Measurements from ENCODE around the gene MYH8. TPM values are rescaled to one million over a fixed set of nuclear protein-coding genes. Genes with fewer than 3 reads are reported as not detected.

MYH8 gene
- total and polyA plus RNA-seq, 2 experiments from 2014 or later: not detected

DNA sequence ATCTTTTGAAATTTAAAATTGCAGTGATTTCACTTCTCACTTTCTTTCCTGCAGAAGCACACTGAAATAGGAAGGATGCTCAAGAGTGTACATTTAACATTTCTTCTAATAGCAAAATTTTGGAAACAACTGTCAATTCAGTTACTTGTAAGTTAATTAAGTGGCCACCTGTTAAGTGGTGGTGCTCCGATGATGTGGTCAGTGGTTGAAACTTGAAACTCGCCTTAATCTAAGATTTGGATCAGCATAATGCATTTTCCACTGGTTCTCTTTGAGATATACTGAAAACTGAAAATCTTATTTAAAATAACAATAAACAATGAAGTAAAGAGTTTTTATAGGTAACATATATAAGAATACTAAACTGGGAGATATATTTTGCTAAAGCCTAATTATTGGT, 7.0 kb upstream of the MYH8 start:
- Histone ChIP-seq H3K27ac (no peak overlapping the region), H3K4me1 (ENCODE audit: low read depth) (no peaks in the 10 kb centered on the region), H3K27me3 (no peaks in the 10 kb centered on the region), H3K9me3 (ENCODE audit: low read depth) (no peaks in the 10 kb centered on the region), H3K4me3 (no peak overlapping the region), H3K36me3 (no peaks in the 10 kb centered on the region)
- DNase-seq (ENCODE audit: low read depth in 1 of 2, low spot score in 1 of 2): no peak
- TF ChIP-seq, protein P1, sequence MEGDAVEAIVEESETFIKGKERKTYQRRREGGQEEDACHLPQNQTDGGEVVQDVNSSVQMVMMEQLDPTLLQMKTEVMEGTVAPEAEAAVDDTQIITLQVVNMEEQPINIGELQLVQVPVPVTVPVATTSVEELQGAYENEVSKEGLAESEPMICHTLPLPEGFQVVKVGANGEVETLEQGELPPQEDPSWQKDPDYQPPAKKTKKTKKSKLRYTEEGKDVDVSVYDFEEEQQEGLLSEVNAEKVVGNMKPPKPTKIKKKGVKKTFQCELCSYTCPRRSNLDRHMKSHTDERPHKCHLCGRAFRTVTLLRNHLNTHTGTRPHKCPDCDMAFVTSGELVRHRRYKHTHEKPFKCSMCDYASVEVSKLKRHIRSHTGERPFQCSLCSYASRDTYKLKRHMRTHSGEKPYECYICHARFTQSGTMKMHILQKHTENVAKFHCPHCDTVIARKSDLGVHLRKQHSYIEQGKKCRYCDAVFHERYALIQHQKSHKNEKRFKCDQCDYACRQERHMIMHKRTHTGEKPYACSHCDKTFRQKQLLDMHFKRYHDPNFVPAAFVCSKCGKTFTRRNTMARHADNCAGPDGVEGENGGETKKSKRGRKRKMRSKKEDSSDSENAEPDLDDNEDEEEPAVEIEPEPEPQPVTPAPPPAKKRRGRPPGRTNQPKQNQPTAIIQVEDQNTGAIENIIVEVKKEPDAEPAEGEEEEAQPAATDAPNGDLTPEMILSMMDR (IDR thresholded peaks at IDR 0.05; ENCODE audit: low read depth, low read length): no peak

DNA sequence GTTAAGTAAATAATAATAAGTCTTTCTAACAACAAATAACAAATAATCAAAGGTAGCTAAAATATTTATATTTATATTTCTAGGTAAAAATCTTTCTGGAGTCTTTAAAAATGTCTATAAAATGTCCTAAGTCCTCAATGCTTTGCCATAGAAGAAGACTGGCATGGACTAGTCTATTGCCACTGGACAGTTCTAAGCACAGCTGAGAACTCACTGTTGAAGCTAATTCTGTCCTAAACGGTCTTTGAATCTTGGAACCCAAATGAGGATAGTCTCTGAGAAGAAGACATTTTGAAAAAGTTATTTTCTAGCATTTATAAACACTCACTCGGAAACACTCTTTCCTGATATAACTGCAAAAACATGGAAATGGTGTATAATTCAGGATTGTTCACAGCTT, 539 bp downstream of the MYH8 start:
- Histone ChIP-seq H3K27me3 (no peaks in the 10 kb centered on the region), H3K36me3 (no peaks in the 10 kb centered on the region), H3K4me3 (no peak overlapping the region), H3K4me1 (ENCODE audit: low read depth) (no peaks in the 10 kb centered on the region), H3K9me3 (ENCODE audit: low read depth) (no peaks in the 10 kb centered on the region), H3K27ac (no peak overlapping the region)
- TF ChIP-seq, protein P1 (IDR thresholded peaks at IDR 0.05; ENCODE audit: low read depth, low read length): no peak
- no peak for DNase-seq (ENCODE audit: low read depth in 1 of 2, low spot score in 1 of 2)

DNA sequence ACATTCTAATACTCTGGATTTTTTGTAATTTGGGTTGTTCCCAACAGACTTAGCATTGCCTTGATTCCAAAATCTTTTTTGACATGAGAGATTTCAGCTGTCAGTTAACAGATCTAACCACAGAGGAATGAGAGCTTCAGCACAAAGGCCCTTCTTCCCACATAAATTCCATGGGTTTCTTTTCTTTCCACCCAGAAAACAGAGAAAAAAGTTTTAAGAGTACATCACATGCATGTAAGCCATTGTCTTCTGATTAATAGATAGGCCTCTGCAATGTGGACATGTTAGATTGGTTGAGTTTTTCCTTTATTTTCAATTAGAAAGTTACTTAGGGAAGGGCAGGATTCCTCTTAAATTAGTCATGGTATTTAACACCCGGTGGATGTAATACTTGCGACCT, 939 bp downstream of the MYH8 start:
- H3K27ac ChIP-seq: no peak overlapping the region
- TF ChIP-seq, protein P1 (IDR thresholded peaks at IDR 0.05; ENCODE audit: low read depth, low read length): no peak
- peak in 1 of 2 donors; percentile 4 for DNase-seq (ENCODE audit: low read depth in 1 of 2, low spot score in 1 of 2)
- no peaks in the 10 kb centered on the region for H3K27me3 ChIP-seq
- H3K4me1 ChIP-seq (ENCODE audit: low read depth): no peaks in the 10 kb centered on the region
- H3K36me3 ChIP-seq: no peaks in the 10 kb centered on the region
- no peak overlapping the region for H3K4me3 ChIP-seq
- H3K9me3 ChIP-seq (ENCODE audit: low read depth): no peaks in the 10 kb centered on the region

DNA sequence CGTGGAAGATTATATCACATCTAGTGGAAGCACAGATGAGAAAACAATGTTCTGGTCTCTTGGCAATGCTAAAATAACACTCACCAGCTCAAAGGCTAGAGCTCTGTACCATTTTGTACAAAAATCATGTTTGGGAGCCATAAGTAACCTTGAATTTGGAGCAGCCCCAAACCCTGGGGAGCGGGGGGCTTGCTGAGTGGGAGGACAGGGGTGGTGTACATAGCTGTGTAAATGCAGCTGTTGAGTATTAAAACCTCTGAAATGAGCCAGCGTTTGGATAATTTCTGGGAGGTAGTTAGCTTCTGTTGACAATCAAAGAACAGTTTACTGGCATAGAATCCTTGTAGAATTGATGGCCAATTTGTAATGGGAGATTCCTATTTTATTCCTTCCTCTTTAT, 4.3 kb downstream of the MYH8 start:
- TF ChIP-seq, protein P1 (IDR thresholded peaks at IDR 0.05; ENCODE audit: low read depth, low read length): no peak
- H3K27ac ChIP-seq: no peak overlapping the region

DNA sequence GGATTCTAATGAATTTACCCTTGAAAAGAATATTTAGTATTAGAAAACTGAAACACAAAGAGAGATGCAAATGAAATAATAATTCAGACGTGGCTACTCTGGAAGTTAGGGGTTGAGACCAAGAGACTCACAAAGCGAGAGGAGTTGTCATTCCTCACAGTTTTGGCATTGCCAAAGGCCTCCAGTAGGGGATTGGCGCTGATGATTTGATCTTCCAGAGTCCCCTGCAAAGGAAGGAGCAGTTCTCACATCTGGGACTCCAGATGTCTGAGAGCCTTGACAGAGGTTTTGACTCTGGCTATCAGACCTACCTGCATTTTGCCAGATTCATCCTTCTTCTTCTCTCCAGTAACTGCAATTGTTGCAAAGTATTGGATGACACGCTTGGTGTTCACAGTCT, 6.6 kb downstream of the MYH8 start:
- Histone ChIP-seq H3K27ac (no peak overlapping the region), H3K27me3 (no peaks in the 10 kb centered on the region), H3K9me3 (ENCODE audit: low read depth) (no peaks in the 10 kb centered on the region), H3K4me3 (no peak overlapping the region), H3K4me1 (ENCODE audit: low read depth) (no peaks in the 10 kb centered on the region), H3K36me3 (no peaks in the 10 kb centered on the region)
- TF ChIP-seq, protein P1 (IDR thresholded peaks at IDR 0.05; ENCODE audit: low read depth, low read length): no peak
- no peak for DNase-seq (ENCODE audit: low read depth in 1 of 2, low spot score in 1 of 2)

More for the DNA sequence above, 4.3 kb downstream of the MYH8 start:
- DNase-seq (ENCODE audit: low read depth in 1 of 2, low spot score in 1 of 2): no peak
- Histone ChIP-seq H3K4me3 (no peak overlapping the region), H3K36me3 (no peaks in the 10 kb centered on the region), H3K9me3 (ENCODE audit: low read depth) (no peaks in the 10 kb centered on the region), H3K27me3 (no peaks in the 10 kb centered on the region), H3K4me1 (ENCODE audit: low read depth) (no peaks in the 10 kb centered on the region)

DNA sequence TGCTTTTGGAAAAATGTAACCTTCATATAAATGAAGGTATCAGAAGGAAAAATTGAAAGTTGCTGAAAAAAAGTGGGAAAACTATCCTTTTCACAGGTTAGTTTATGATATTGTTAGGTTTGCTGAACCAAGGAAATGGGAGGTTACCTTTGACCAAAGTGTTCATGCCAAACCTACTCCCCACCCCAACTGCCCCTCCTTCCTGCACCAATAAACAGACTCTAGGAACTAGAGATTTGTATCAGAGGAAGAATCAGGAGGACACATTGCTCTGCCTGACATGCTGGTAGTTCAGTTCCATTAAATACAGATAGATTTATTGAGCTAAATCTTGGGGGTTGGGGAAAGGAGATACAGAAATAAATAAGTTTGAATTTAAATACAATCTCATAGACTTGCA, 18.2 kb downstream of the MYH8 start:
- H3K4me3 ChIP-seq: no peak overlapping the region
- no peak for DNase-seq (ENCODE audit: low read depth in 1 of 2, low spot score in 1 of 2)
- H3K9me3 ChIP-seq (ENCODE audit: low read depth): no peaks in the 10 kb centered on the region
- no peak overlapping the region for H3K27ac ChIP-seq
- no peaks in the 10 kb centered on the region for H3K36me3 ChIP-seq
- TF ChIP-seq, protein P1 (IDR thresholded peaks at IDR 0.05; ENCODE audit: low read depth, low read length): no peak
- no peaks in the 10 kb centered on the region for H3K4me1 ChIP-seq (ENCODE audit: low read depth)
- no peaks in the 10 kb centered on the region for H3K27me3 ChIP-seq

Measured in cardiac muscle cell (in vitro differentiated cells and primary cell).